Gastrocnemius medialis (tissue), 4 donors: ENCODE data around the gene PMS2. TPM values are rescaled to one million over a fixed set of nuclear protein-coding genes. Genes with fewer than 3 reads are reported as not detected.
"Not testable (repeated sequence)": the region's sequence is repeated elsewhere in the genome, so short reads cannot be mapped to it uniquely, and the experiment has no call there.

Experiments used
- ATAC-seq, 2 donors: fragments of 150-250 bp; one replicate each; pipeline ENCODE4 v1.9.1; 2016
- DNase-seq, 2 donors: peaks; one replicate each; pipeline ENCODE4 v3.0.0-alpha.2; 2019
- H3K27ac ChIP-seq, 4 donors: fragments of 200-600 bp; sonication (generic); 1 replicate in 1 of 4; 2 replicates in 3 of 4; pipeline ENCODE4 v1.5.1; 2016 to 2018; ENCODE audit warnings: mild to moderate bottlenecking in 2 of 4, moderate library complexity in 1 of 4
- H3K27me3 ChIP-seq, 3 donors: fragments of 200-600 bp; sonication (generic) in 2 of 3; 1 replicate in 1 of 3; 2 replicates in 2 of 3; pipeline versions ENCODE4 v1.5.1 to v1.6.0; 2016 to 2019; ENCODE audit warnings: mild to moderate bottlenecking in 1 of 3, moderate library complexity in 1 of 3
- H3K36me3 ChIP-seq, 2 donors: fragments of 200-600 bp; sonication (generic) in 1 of 2; one replicate each; pipeline ENCODE4 v1.5.1; 2017 to 2018
- H3K4me1 ChIP-seq, 2 donors: fragments of 200-600 bp; sonication (generic) in 1 of 2; one replicate each; pipeline ENCODE4 v1.5.1; 2016 to 2017; ENCODE audit warnings: mild to moderate bottlenecking in 2 of 2
- H3K4me3 ChIP-seq, 4 donors: fragments of 200-600 bp; sonication (generic) in 3 of 4; 1 replicate in 1 of 4; 2 replicates in 3 of 4; pipeline ENCODE4 v1.5.1; 2016 to 2019; ENCODE audit warnings: mild to moderate bottlenecking in 2 of 4
- H3K9me3 ChIP-seq, 3 donors: fragments of 200-600 bp; sonication (generic) in 2 of 3; 1 replicate in 1 of 3; 2 replicates in 2 of 3; pipeline ENCODE4 v1.5.1; 2016 to 2019
- CTCF ChIP-seq, 5 experiments: fragments of 450-650 bp in 3 of 5; fragments of 200-600 bp in 2 of 5; sonication (generic) in 2 of 5; IDR thresholded peaks in 4 of 5; conservative IDR thresholded peaks in 1 of 5; 1 replicate in 4 of 5; 2 replicates in 1 of 5; pipeline ENCODE4 v1.5.1; 2016 to 2019; ENCODE audit warnings: antibody characterized with exemption in 5 of 5, mild to moderate bottlenecking in 3 of 5, moderate library complexity in 3 of 5
- POLR2A ChIP-seq, 2 donors: fragments of 450-650 bp; IDR thresholded peaks; one replicate each; pipeline ENCODE4 v1.6.1; 2017; ENCODE audit warnings: antibody characterized with exemption in 2 of 2, mild to moderate bottlenecking in 2 of 2, moderate library complexity in 2 of 2
- in situ Hi-C, 4 donors: fragments of 200-750 bp; cut with MboI; loops; one replicate each; pipeline versions ENCODE4 v1.15.0 to v1.8.0; 2017; ENCODE audit warnings: low sequenced_read_pairs in 4 of 4
- intact Hi-C: fragments of 100-400 bp; cut with DNase I; formaldehyde crosslinking; loops from one replicate; pipeline ENCODE4 v1.15.1; 2023; ENCODE audit warnings: low total_unique reads
- total RNA-seq, 4 donors: library from RNA; depleted of rRNA; stranded (reverse); fragments of >200 nt; gene quantifications; one replicate each; pipeline versions ENCODE4 v1.1.0 to v1.2.3, GENCODE V29; 2016

PMS2 gene, protein sequence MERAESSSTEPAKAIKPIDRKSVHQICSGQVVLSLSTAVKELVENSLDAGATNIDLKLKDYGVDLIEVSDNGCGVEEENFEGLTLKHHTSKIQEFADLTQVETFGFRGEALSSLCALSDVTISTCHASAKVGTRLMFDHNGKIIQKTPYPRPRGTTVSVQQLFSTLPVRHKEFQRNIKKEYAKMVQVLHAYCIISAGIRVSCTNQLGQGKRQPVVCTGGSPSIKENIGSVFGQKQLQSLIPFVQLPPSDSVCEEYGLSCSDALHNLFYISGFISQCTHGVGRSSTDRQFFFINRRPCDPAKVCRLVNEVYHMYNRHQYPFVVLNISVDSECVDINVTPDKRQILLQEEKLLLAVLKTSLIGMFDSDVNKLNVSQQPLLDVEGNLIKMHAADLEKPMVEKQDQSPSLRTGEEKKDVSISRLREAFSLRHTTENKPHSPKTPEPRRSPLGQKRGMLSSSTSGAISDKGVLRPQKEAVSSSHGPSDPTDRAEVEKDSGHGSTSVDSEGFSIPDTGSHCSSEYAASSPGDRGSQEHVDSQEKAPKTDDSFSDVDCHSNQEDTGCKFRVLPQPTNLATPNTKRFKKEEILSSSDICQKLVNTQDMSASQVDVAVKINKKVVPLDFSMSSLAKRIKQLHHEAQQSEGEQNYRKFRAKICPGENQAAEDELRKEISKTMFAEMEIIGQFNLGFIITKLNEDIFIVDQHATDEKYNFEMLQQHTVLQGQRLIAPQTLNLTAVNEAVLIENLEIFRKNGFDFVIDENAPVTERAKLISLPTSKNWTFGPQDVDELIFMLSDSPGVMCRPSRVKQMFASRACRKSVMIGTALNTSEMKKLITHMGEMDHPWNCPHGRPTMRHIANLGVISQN
- 1 to 10 TPM; 3.6 to 9.0 (median 7.2) TPM for total RNA-seq

GRCh38 chr7:6008668-6009611 lies at the start of gene PMS2, which contains the start of gene AIMP2:
TSS of gene PMS2 (minus strand) at chr7:6009049. CDS start at chr7:6009019, 30 bp downstream.
TSS of gene AIMP2 (plus strand) at chr7:6009272. CDS start at chr7:6009364, 92 bp downstream.
- peak within 1 kb of the TSS; percentile 89 to 98 (median 92) for H3K27ac ChIP-seq
- TF ChIP-seq CTCF (IDR thresholded peaks at IDR 0.05 in 4 of 5, conservative IDR thresholded peaks at IDR 0.05 in 1 of 5): peak in 3 of 5 experiments; percentile 7 to 30 (median 17)
- TF ChIP-seq POLR2A (IDR thresholded peaks at IDR 0.05): peak; percentile 86 to 93
- H3K27me3 ChIP-seq: no peaks in the 10 kb centered on the region
- intact Hi-C loops (loop anchor here (1.0 to 2.0 kb wide), 2 partner anchors 228 to 438 kb away; partner anchors contain the start of genes DAGLB and RNF216), in situ Hi-C loops (no loop called here)
- peaks cover 44 to 47% of the 10 kb centered on the region in 2 donors for H3K4me1 ChIP-seq
- ATAC-seq: peak; percentile 88 to 90
- no peaks in the 10 kb centered on the region for H3K9me3 ChIP-seq
- DNase-seq: peak; percentile 99 to 100
- H3K4me3 ChIP-seq: peak within 1 kb of the TSS; percentile 66 to 95 (median 80)
- no peaks in the 10 kb centered on the region for H3K36me3 ChIP-seq

GRCh38 chr7:6057316-6058129 lies 48.7 kb upstream of the PMS2 start:
- H3K27me3 ChIP-seq: no peaks in the 10 kb centered on the region
- no peak for DNase-seq
- peak overlapping the region; percentile 62 to 94 (median 70) for H3K4me3 ChIP-seq
- ATAC-seq: no peak
- peaks cover 0 to 23% of the 10 kb centered on the region in 2 donors for H3K36me3 ChIP-seq
- H3K27ac ChIP-seq: peak overlapping the region in 2 of 4 donors; percentile 76 to 88
- H3K4me1 ChIP-seq: peaks cover 14 to 15% of the 10 kb centered on the region in 2 donors
- intact Hi-C loops: no loop called here
- TF ChIP-seq POLR2A (IDR thresholded peaks at IDR 0.05) (no peak), CTCF (IDR thresholded peaks at IDR 0.05 in 4 of 5, conservative IDR thresholded peaks at IDR 0.05 in 1 of 5) (no peak)
- in situ Hi-C loops: no loop called here
- H3K9me3 ChIP-seq: no peaks in the 10 kb centered on the region

GRCh38 chr7:6056616-6057015 lies 47.8 kb upstream of the PMS2 start:
- Histone ChIP-seq H3K9me3 (no peaks in the 10 kb centered on the region), H3K27me3 (no peaks in the 10 kb centered on the region), H3K36me3 (peaks cover 0 to 23% of the 10 kb centered on the region in 2 donors), H3K4me3 (no peak overlapping the region), H3K27ac (no peak overlapping the region), H3K4me1 (peaks cover 14 to 15% of the 10 kb centered on the region in 2 donors)
- TF ChIP-seq POLR2A (IDR thresholded peaks at IDR 0.05): no peak
- no peak for TF ChIP-seq CTCF (IDR thresholded peaks at IDR 0.05 in 4 of 5, conservative IDR thresholded peaks at IDR 0.05 in 1 of 5)
- in situ Hi-C loops: no loop called here
- ATAC-seq: no peak
- intact Hi-C loops: no loop called here
- DNase-seq: no peak

GRCh38 chr7:6051185-6051584 lies 42.3 kb upstream of the PMS2 start:
- H3K4me3 ChIP-seq, DNase-seq, H3K27me3 ChIP-seq, in situ Hi-C loops, intact Hi-C loops, H3K9me3 ChIP-seq, H3K4me1 ChIP-seq, ATAC-seq, H3K27ac ChIP-seq: not testable (repeated sequence)
- H3K36me3 ChIP-seq: peaks cover 5 to 57% of the 10 kb centered on the region in 2 donors
